ENCODE data around the gene TUFM. TPM values are rescaled to one million over a fixed set of nuclear protein-coding genes. Genes with fewer than 3 reads are reported as not detected.
"Not testable (repeated sequence)": the region's sequence is repeated elsewhere in the genome, so short reads cannot be mapped to it uniquely, and the experiment has no call there.

The TUFM gene
- total RNA-seq, 2 donors from 2014 or later: 140 to 291 TPM

DNA sequence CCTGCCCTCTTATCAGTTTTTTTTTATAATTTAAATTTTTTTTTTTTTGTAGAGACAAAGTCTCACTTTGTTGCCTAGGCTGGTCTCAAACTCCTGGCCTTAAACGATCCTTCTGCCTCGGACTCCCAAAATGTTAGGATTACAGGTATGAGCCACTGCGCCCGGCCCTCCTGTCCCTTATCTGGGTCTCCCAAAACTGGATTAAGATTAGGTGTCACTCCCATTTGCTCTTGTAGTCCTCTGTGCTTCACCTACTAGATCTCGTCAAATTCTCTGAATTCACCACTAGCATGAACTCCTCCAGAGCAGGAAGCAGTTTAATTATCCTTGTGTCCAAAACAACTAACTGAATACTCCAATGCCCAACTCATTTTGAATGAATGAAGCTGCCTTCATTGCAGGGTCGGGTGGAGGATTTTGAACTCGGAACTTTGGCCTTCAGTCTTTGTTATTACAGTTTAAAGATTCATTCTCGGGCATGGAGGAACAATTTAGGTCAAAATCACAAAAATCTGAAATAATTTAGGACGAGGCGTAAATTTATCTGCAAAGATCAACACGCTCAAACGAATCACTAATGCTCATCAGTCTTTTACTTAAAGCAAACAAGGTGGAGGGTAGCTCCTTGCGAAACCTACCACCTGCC lies 24.2 kb downstream of the TUFM start:
- H3K4me1 Mint-ChIP-seq: peaks cover 36% of the 10 kb centered on the region

DNA sequence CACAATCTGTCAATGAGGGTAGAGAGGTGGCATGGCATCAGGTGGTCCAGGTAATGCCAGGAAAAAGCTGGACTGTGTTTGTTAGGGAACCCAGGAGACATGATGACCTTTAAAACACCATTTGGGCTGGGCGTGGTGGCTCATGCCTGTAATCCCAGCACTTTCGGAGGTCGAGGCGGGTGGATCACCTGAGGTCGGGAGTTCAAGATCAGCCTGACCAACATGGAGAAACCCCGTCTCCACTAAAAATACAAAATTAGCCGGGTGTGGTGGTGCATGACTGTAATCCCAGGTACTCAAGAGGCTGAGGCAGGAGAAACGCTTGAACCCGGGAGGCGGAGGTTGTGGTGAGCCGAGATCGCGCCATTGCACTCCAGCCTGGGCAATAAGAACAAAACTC lies 25.6 kb downstream of the TUFM start:
- H3K9me3 Mint-ChIP-seq; ATAC-seq (replicated peaks); H3K27me3 Mint-ChIP-seq: not testable (repeated sequence)
- H3K4me3 Mint-ChIP-seq: peak overlapping the region; percentile 95
- H3K36me3 Mint-ChIP-seq (ENCODE audit: low read depth): peaks cover 45% of the 10 kb centered on the region
- peaks cover 23% of the 10 kb centered on the region for H3K4me1 Mint-ChIP-seq
- H3K27ac Mint-ChIP-seq: peak overlapping the region; percentile 97

More for the DNA sequence above, 24.2 kb downstream of the TUFM start:
- H3K27me3 Mint-ChIP-seq: no peaks in the 10 kb centered on the region
- ATAC-seq (replicated peaks): no peak
- H3K36me3 Mint-ChIP-seq (ENCODE audit: low read depth): peaks cover 60% of the 10 kb centered on the region
- H3K9me3 Mint-ChIP-seq: no peaks in the 10 kb centered on the region
- peak overlapping the region; percentile 97 for H3K27ac Mint-ChIP-seq
- H3K4me3 Mint-ChIP-seq: peak overlapping the region; percentile 95

DNA sequence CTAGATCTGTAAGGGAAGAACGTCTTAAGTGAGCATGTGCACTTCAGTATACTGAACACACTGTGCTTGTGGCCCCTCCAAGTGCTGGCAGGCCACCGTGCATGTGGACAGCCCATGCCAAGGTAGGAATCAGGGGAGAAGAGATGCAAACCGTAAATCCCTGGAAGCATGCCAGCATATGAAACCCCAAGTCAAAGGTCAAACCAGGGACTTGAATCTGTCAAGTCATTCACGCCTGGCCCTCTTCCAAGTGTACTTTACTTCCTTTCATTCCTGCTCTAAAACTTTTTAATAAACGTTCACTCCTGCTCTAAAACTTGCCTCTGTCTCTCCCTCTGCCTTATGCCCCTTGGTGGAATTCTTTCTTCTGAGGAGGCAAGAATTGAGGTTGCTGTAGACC lies 26.1 kb downstream of the TUFM start:
- Mint-ChIP-seq H3K27ac (peak overlapping the region; percentile 97), H3K9me3 (no peaks in the 10 kb centered on the region), H3K4me1 (peaks cover 19% of the 10 kb centered on the region), H3K4me3 (peak overlapping the region; percentile 95), H3K27me3 (no peaks in the 10 kb centered on the region), H3K36me3 (ENCODE audit: low read depth) (peaks cover 40% of the 10 kb centered on the region)
- ATAC-seq (replicated peaks): no peak

DNA sequence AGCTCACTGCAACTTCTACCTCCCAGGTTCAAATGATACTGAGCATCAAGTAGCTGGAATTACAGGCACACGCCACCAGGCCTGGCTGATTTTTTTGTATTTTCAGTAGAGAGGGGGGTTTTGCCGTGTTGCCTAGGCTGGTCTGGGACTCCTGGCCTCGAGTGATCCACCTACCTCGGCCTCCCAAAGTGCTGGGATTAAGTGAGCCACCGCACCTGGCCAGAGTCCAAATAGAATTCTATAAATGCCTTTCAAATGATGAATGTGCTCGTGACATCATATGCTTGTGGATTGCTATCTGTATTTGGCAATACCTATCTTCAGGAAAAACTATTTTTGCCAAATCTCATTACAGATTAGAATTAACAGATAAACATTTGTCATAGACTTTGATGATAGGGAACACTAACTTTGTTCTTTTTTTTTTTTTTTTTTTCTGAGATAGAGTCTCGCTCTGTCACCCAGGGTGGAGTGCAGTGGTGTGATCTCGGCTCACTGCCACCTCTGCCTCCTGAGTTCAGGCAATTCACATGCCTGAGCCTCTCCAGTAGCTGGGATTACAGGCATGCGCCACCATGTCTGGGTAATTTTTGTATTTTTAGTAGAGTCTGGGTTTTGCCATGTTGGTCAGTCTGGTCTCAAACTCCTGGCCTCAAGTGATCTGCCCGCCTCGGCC lies 38.6 kb downstream of the TUFM start:
- not testable (repeated sequence) for H3K4me3 Mint-ChIP-seq; ATAC-seq (replicated peaks); H3K9me3 Mint-ChIP-seq; H3K27ac Mint-ChIP-seq; H3K36me3 Mint-ChIP-seq (ENCODE audit: low read depth); H3K27me3 Mint-ChIP-seq; H3K4me1 Mint-ChIP-seq

DNA sequence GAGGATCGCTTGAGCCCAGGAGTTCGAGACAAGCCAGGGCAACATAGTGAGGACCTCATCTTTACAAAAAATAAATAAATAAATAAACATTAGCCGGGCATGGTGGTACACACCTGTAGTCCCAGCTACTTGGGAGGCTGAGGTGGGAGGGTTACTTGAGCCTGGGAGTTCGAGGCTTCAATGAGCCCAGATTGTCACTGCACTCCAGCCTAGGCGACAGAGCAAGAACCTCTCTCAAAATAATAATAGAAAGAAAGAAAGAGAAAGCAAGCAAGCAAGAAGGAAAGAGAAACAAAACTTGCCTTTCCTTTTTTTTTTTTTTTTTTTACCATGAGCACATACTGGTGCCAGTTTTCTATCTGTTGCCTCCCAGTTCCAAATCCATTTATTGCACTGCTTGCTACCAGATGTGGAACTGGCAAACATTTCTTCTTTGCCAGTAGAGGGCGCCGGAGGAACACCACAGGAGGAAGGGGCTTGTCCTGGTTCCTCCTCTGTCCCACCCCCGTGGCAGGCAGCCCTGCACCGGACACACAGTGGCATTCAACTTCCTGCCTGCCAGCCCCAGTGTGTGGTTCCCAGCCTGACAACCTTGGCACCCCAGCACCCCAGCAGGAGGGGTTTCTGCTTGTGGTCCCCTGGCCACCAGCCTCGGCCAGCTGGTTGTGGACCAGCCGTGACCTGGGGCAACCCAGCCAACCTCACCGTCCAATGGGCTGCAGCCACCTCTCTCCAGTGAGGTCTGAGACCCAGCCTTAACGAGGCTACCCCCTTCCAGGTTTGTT lies 43.7 kb downstream of the TUFM start:
- ATAC-seq (replicated peaks): peak; percentile 82
- not testable (repeated sequence) for H3K36me3 Mint-ChIP-seq (ENCODE audit: low read depth); H3K4me1 Mint-ChIP-seq; H3K27ac Mint-ChIP-seq; H3K27me3 Mint-ChIP-seq; H3K9me3 Mint-ChIP-seq
- H3K4me3 Mint-ChIP-seq: peak overlapping the region; percentile 30

Other genes with a start within 250 kb of the TUFM start
- gene SULT1A2, start 249.3 kb downstream of the TUFM start, total RNA-seq: under 1 TPM in 1 of 2 donors, not detected in 1; 0.48 TPM
- gene SULT1A1, start 236.3 kb downstream of the TUFM start, total RNA-seq: 1 to 10 TPM; 5.9 to 7.1 TPM
- not detected for gene NPIPB8, start 208.3 kb downstream of the TUFM start, total RNA-seq
- 100 to 1,000 TPM; 356 to 481 TPM for gene EIF3C, start 134.9 kb downstream of the TUFM start, total RNA-seq
- 1 to 10 TPM; 4.2 to 7.0 TPM for gene NPIPB9, start 94.6 kb downstream of the TUFM start, total RNA-seq
- 100 to 1,000 TPM; 246 to 339 TPM for gene ATXN2L, start 23.3 kb downstream of the TUFM start, total RNA-seq
- gene SH2B1, start 17.5 kb upstream of the TUFM start, total RNA-seq: 10 to 100 TPM; 45.0 to 46.4 TPM
- 1 to 10 TPM; 2.2 to 3.1 TPM for gene ATP2A1, start 32.1 kb upstream of the TUFM start, total RNA-seq
- 10 to 100 TPM; 21.5 to 34.1 TPM for gene RABEP2, start 78.9 kb upstream of the TUFM start, total RNA-seq
- 1 to 10 TPM in 1 of 2 donors, not detected in 1; 2.1 TPM for gene CD19, start 85.6 kb upstream of the TUFM start, total RNA-seq
- 100 to 1,000 TPM in 1 of 2 donors, 10 to 100 TPM in 1; 81.3 to 100 TPM for gene NFATC2IP, start 104.6 kb upstream of the TUFM start, total RNA-seq
- gene SPNS1, start 128.4 kb upstream of the TUFM start, total RNA-seq: 10 to 100 TPM; 15.0 to 26.8 TPM
- 100 to 1,000 TPM; 216 to 327 TPM for gene LAT, start 138.7 kb upstream of the TUFM start, total RNA-seq